CD4-positive, alpha-beta T cell treated with Interferon alpha-2 for 1 hour (primary cell): ENCODE data around the gene CCHCR1.

ENCODE experiments used
- DNase-seq, 2 donors: peaks; one replicate each; pipeline ENCODE4 v3.0.0-alpha.2; 2020 to 2022

CCHCR1 gene

DNA sequence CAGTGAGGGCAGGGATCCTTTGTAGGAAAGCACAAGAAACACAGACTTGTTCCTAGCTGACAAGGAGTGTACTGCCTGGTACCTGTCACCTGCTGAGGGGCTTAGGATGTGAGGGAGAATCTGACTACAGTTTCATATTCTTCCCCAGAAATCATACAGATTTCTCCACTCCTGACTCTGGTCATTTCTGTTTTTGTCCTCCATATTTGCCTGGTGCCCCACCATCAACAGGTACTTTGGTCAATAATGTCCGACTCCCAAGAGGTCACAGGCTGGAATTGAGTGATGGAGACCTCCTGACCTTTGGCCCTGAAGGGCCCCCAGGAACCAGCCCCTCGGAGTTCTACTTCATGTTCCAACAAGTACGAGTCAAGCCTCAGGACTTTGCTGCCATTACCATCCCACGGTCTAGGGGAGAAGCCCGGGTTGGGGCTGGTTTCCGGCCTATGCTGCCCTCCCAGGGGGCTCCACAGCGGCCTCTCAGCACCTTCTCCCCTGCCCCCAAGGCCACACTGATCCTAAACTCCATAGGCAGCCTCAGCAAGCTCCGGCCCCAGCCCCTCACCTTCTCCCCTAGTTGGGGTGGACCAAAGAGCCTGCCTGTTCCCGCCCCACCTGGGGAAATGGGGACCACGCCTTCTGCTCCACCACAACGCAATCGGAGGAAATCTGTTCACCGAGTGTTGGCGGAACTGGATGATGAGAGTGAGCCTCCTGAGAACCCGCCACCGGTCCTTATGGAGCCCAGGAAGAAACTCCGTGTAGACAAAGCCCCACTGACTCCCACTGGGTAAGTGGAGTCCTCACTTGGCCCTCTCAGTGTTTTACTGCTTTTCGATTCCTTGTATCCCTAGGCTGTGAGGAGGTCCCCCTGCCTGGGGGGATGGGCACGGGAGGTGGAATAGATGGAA lies 3.9 kb upstream of the CCHCR1 start:
- no peak for DNase-seq

GRCh38 chr6:31158863-31159855 lies 1.6 kb upstream of the CCHCR1 start:
- DNase-seq, result peak in 1 of 2 donors; percentile 26

GRCh38 chr6:31158140-31158862 lies 699 bp upstream of the CCHCR1 start, which contains the start of gene TCF19:
Gene TCF19, plus strand, starts transcription at chr6:31158589. Its CDS starts 881 bp downstream, at chr6:31159470.
- peak; percentile 99 for DNase-seq

DNA sequence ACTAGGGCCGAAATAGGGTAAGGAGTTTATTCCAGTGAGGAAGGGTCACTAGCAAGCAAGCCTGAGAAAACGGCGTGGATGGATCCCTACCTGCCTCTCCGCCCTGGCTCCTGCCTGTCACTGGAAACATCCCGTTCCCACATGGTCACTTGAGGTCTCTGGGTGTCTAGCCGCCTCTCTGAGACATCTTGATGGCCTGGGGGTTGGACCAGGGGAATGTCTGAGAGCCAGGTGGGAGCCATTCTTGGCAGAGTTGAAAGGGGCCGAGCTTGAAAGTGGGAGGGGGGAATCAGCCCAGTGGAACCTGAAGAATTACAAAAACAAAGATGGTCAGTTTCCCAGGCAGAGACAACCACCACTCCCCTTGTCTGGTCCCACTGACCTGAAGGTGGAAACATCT lies 961 bp downstream of the CCHCR1 start:
- DNase-seq, result no peak

DNA sequence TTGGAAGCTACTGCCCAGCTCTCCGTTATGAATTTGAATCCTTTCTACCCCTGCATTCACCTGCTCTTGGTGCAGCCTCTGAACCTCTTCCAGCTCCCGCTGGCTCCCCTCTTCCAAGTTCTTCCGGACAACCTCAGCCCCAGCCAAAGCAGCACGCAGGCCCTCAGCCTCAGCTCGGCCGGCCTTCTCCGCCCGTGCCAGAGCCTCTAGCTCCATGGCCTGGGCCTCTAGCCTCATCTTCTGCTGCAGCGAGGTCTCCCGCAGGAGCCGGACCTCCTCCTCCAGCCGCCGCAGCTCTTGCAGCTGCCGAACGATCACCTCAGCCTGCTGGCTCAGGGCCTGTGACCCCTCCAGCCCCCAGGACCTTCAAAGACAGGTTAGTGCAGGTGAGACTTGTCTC lies 3.2 kb downstream of the CCHCR1 start:
- DNase-seq, result no peak

GRCh38 chr6:31152781-31153180 lies 4.8 kb downstream of the CCHCR1 start:
- DNase-seq, result no peak

DNA sequence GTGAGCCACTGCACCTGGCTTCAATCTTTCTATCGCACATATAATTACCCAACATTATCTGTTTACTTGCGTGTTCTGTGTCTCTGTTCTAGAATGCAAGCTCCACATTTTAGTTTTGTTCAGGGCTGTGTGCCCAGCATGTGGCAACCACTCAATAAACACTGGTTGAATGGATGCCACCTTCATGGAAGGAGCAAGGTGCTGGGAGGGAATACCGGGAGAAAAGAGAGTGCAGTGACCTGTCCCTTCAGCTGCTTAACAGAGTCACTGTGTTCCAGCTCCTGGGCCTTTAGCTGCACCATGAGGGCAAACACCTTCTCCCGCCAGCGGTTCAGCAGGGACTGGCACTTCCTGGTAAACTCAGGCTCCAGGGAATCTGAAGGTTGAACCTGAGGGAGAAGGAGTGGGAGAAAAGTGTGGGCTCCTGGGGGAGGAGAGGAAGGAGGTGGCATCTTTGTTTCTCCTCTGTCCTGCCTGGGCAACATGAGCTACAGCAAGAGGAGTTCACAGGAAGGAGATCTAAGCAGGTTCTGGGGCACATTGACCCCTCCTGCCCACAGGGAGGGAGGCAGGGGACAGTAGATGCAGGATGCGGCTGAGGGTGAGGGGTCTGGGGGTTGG lies 7.7 kb downstream of the CCHCR1 start:
- no peak for DNase-seq

- DNase-seq, result no peak
These were observed 12.2 kb downstream of the CCHCR1 start for GRCh38 chr6:31145386-31145785.

DNA sequence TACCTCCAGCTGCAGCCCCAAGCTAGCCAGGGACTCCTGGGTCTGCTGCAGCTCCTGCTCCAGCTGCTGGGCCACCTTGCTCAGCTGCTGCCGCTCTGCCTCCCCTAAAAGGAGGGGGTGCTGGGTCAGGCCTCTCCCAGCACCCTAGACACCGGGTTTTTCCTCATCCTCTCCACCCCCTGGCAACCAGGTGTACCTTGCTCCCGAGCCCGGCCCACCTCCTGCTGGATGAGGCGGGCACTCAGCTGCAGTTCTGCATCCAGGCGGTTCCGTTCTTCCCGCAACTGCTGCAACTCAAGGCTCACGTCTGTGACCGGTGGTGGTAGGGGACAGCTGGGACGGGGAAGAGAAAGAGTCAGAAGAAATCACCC lies 12.6 kb downstream of the CCHCR1 start:
- no peak for DNase-seq

DNA sequence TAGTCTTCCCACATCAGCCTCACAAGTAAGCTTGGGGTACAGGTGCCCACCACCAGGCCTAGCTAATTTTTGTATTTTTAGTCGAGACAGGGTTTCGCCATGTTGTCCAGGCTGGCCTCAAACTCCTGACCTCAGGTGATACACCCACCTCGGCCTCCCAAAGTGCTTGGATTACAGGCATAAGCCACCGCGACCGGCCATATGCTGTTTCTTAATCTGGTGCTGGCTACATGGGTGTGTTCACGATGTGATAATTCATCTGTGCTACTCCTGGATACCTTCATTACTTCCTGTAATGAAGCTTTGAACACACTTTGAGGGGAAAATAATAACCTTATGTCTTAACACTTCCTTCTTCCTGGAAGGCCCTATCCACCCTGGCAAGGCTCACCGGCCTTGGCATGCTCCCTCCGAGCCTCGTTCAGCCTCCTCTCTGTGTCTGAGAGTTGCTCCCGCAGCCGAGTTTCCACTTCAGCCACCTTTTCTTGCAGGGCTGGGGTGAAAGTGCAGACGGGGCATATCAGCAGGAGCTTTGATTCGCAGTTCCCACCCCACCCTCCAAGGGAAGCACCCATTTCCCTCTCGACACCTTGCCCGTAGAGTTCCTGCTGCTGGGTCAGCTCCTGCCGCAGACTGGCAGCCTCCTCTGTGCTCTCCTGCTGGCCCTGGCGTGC lies 13.2 kb downstream of the CCHCR1 start:
- no peak for DNase-seq

DNA sequence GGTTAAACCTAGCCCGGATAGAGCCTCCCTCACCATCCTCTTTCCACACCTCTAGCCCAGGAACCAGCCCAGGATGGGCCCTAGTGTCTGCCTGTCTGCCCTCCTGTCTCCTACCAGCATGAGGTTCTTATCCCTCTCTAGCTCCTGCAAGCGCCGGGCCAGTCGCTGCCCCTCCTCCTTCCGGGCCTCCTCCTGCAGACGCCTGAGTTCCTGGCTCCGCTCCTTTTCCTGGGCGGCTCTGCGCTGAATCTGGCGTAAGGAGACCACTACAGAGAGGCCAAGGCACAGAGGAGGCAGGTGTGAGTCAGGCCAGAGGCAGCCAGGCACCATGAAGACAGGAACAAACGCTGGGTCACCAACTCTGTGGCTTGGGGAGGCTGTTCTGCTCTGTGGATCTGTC lies 14.5 kb downstream of the CCHCR1 start:
- no peak for DNase-seq

DNA sequence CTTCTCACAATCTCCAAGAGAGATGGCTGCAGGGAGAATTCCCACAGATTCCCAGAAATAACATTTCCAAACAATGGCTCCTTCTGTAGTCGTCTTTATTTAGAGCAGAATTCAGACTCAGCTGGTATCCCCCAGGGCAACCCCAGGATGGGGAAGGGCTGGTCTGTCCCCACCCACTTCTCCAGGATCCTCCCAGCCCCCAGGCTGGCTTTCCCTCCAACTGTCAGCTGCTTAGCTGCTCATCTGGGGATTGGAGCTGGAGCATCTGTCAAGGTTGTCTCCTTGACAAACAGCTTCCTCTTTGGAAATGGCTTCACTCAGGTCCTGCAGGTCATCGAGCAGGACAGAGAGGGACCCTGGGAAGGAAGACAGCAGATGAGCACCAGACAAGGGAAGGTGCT lies 15.2 kb downstream of the CCHCR1 start:
- DNase-seq, result no peak

GRCh38 chr6:31140643-31141042 lies 17.0 kb downstream of the CCHCR1 start:
- no peak for DNase-seq

DNA sequence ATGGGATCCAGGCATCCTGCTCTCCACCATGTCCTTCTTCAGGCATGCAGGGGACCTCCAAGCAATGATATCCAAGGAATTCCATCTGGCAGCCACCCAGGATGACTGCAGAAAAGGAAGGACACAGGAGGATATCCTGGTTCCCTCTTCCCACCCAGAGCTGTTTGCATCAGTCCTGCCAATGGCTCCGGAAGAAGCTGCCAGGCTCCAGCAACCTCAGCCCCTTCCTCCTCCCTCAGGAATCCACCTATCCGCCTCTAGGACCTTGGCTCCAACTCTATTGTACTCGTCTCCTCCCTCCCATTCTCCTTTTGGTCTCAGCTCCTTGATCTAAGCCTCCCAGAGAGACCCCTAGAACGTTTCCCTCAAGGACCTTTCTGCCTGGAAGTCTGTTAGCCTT lies 18.0 kb downstream of the CCHCR1 start:
- no peak for DNase-seq

- DNase-seq, result no peak
These were observed 18.6 kb downstream of the CCHCR1 start, which contains the start of gene PSORS1C2 for GRCh38 chr6:31138982-31139381. Gene PSORS1C2, minus strand, starts transcription at chr6:31139066. Its CDS starts 40 bp downstream, at chr6:31139026.

- DNase-seq, result no peak
These were observed 21.9 kb downstream of the CCHCR1 start for GRCh38 chr6:31135710-31136109.

- no peak for DNase-seq
These were observed 24.8 kb downstream of the CCHCR1 start for GRCh38 chr6:31132806-31133205.

GRCh38 chr6:31131595-31131994 lies 26.0 kb downstream of the CCHCR1 start:
- DNase-seq, result no peak

DNA sequence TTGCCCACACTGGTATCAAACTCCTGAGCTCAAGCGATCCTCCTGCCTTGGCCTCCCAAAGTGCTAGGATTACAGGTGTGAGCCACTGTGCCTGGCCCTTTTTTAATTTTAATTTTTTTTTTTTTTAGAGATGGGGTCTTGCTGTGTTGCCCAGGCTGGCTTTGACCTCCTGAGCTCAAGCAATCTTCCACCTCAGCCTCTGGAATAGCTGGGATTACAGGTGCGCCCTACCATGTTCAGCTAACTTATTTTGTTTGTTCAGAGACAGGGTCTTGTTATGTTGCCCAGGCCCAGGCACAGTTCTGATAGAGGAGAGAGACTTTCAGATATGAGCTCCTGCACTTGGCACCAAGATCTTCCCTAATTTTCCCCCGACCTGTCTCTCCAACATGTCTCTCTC lies 26.9 kb downstream of the CCHCR1 start:
- DNase-seq, result no peak

DNA sequence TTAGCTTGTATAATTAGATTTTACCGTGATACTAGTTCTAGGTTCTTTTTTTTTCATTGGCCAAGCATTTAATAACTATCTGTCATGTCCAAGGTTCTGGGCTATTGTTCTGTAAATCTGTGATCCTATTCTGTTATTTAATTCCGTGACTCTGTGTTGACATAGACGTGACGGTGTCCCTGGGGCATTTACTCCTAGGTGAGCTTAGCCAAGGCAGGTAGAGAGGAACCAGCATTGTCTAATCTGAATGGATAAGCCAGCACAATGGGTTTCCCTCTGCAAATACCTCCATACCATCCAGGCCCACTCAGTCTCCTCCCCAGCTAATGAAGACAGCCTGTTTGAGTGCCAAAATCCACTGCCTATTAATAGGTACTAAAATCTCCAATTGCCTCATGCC lies 28.5 kb downstream of the CCHCR1 start:
- DNase-seq, result no peak

DNA sequence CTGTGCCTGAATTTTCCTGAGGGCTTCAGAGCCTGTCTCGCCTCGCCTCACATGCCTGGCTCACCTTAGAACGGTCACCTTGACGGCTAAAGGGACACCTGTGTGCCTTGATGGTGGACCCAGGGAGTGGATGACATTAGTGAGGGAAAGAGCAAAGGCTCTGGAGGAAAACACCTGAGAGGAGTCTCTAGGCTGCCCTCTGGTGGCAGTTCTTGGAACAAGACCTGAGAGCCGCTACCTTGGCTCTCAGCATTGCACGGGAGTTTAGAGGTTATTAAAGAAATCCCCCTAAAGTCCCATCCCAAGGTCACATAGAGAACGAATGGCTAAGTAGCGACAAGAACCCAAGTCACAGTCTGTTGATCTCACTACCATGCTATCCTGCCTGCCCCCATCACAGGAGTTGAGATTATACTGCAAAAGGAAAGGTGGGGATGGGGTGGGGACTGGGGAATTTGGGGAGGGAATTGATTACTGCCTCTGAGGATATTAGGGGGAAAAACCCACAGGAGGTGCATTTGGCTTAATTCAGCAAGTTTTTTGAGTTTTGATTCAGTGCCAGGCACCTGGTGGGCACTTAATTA lies 29.4 kb downstream of the CCHCR1 start:
- peak; percentile 58 to 78 for DNase-seq
